Measurements from ENCODE around the gene SIK2.
"Not testable (repeated sequence)": the region's sequence is repeated elsewhere in the genome, so short reads cannot be mapped to it uniquely, and the experiment has no call there.

SIK2 gene

GRCh38 chr11:111771205-111771604, 169.0 kb downstream of the SIK2 start:
- H3K9me3 ChIP-seq (replicated peaks; ENCODE audit: low read length); H3K9ac ChIP-seq (ENCODE audit: low read depth, low read length); H3K4me3 ChIP-seq (ENCODE audit: low read length); H3K36me3 ChIP-seq (ENCODE audit: insufficient read depth, low read length); H3K4me2 ChIP-seq (ENCODE audit: low read length); H3K27me3 ChIP-seq (ENCODE audit: control insufficient read depth, insufficient read depth, low read length): not testable (repeated sequence)
- H3K4me1 ChIP-seq (ENCODE audit: control insufficient read depth, insufficient read depth, low read length), result peaks cover 13% of the 10 kb centered on the region

DNA sequence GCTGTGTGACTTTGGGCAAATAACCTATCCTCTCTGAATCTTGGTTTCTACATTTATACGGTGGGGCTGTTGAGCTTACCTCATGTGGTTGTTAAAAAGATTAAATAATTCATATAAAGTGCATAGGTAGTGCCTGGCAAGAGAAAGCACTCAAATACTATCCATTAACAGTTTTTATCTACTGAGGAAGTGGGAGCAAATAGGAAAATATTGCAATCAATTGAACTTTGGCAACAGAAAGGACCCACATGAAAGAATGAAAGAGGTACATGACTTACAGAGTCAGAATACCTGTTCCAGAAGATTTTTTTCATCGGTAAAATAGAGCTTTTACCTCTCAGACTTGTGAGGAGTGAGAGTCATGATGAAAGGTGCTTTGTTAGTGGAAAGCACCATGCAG, 170.3 kb downstream of the SIK2 start:
- no peaks in the 10 kb centered on the region for H3K27me3 ChIP-seq (ENCODE audit: control insufficient read depth, insufficient read depth, low read length)

DNA sequence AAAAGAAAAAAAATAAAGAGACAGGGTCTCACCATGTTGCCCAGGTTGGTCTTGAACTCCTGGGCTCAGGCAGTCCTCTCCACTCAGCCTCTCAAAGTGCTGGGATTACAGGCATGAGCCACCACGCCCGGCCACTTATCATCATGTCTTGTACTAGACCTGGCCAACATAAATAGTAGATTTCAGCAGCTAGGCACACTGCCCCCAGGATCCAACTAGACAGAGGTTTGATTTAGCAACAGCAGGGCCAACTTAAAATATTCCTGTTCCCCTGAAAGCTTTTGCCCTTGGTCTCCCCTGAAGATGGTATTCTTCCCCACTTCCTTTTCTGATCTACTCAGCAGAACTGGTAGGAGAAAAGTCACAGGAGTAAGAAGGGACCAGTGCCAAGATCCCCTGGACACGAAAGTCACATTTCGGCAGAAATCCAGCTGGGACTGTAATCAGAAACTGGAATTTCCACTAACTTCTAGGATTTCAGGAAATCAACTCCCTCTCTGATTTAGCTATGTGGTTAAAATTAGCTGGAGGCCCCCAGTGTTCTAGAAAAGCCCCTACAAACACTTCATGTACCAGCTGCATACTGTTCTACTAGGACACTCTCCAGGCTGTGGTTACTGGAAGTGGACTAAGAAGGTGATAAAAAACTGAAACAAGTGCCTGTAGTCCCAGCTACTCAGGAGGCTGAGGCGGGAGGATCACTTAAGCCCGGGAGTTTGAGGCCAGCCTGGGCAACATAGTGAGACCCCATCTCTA, 172.9 kb downstream of the SIK2 start:
- no peaks in the 10 kb centered on the region for H3K36me3 ChIP-seq (ENCODE audit: insufficient read depth, low read length)
- no peaks in the 10 kb centered on the region for H3K27me3 ChIP-seq (ENCODE audit: control insufficient read depth, insufficient read depth, low read length)
- no peak overlapping the region for H3K9ac ChIP-seq (ENCODE audit: low read depth, low read length)

More for the DNA sequence above, 170.3 kb downstream of the SIK2 start:
- no peak overlapping the region for H3K9ac ChIP-seq (ENCODE audit: low read depth, low read length)
- H3K9me3 ChIP-seq (replicated peaks; ENCODE audit: low read length), result no peaks in the 10 kb centered on the region
- H3K4me2 ChIP-seq (ENCODE audit: low read length), result no peak overlapping the region
- H3K4me1 ChIP-seq (ENCODE audit: control insufficient read depth, insufficient read depth, low read length), result peaks cover 8% of the 10 kb centered on the region
- H3K36me3 ChIP-seq (ENCODE audit: insufficient read depth, low read length), result no peaks in the 10 kb centered on the region
- H3K4me3 ChIP-seq (ENCODE audit: low read length), result no peak overlapping the region

GRCh38 chr11:111776398-111777093, 174.3 kb downstream of the SIK2 start:
- no peaks in the 10 kb centered on the region for H3K27me3 ChIP-seq (ENCODE audit: control insufficient read depth, insufficient read depth, low read length)

More for the DNA sequence above, 172.9 kb downstream of the SIK2 start:
- Histone ChIP-seq H3K4me2 (ENCODE audit: low read length) (no peak overlapping the region), H3K9me3 (replicated peaks; ENCODE audit: low read length) (no peaks in the 10 kb centered on the region), H3K4me3 (ENCODE audit: low read length) (no peak overlapping the region), H3K4me1 (ENCODE audit: control insufficient read depth, insufficient read depth, low read length) (peaks cover 8% of the 10 kb centered on the region)

GRCh38 chr11:111777094-111778046, 175.1 kb downstream of the SIK2 start:
- Histone ChIP-seq H3K27me3 (ENCODE audit: control insufficient read depth, insufficient read depth, low read length) (no peaks in the 10 kb centered on the region), H3K4me1 (ENCODE audit: control insufficient read depth, insufficient read depth, low read length) (peaks cover 8% of the 10 kb centered on the region), H3K9me3 (replicated peaks; ENCODE audit: low read length) (no peaks in the 10 kb centered on the region), H3K9ac (ENCODE audit: low read depth, low read length) (no peak overlapping the region), H3K4me2 (ENCODE audit: low read length) (no peak overlapping the region), H3K4me3 (ENCODE audit: low read length) (no peak overlapping the region), H3K36me3 (ENCODE audit: insufficient read depth, low read length) (no peaks in the 10 kb centered on the region)

More at GRCh38 chr11:111776398-111777093, 174.3 kb downstream of the SIK2 start:
- H3K4me3 ChIP-seq (ENCODE audit: low read length), result no peak overlapping the region
- H3K36me3 ChIP-seq (ENCODE audit: insufficient read depth, low read length), result no peaks in the 10 kb centered on the region
- H3K9ac ChIP-seq (ENCODE audit: low read depth, low read length), result no peak overlapping the region
- no peaks in the 10 kb centered on the region for H3K9me3 ChIP-seq (replicated peaks; ENCODE audit: low read length)
- H3K4me2 ChIP-seq (ENCODE audit: low read length), result no peak overlapping the region
- H3K4me1 ChIP-seq (ENCODE audit: control insufficient read depth, insufficient read depth, low read length), result peaks cover 8% of the 10 kb centered on the region

- no peaks in the 10 kb centered on the region for H3K9me3 ChIP-seq (replicated peaks; ENCODE audit: low read length)
- no peak overlapping the region for H3K9ac ChIP-seq (ENCODE audit: low read depth, low read length)
- H3K27me3 ChIP-seq (ENCODE audit: control insufficient read depth, insufficient read depth, low read length), result no peaks in the 10 kb centered on the region
- no peaks in the 10 kb centered on the region for H3K36me3 ChIP-seq (ENCODE audit: insufficient read depth, low read length)
- H3K4me3 ChIP-seq (ENCODE audit: low read length), result no peak overlapping the region
- no peak overlapping the region for H3K4me2 ChIP-seq (ENCODE audit: low read length)
- H3K4me1 ChIP-seq (ENCODE audit: control insufficient read depth, insufficient read depth, low read length), result peaks cover 8% of the 10 kb centered on the region
These were observed 175.9 kb downstream of the SIK2 start for GRCh38 chr11:111778047-111778558.

GRCh38 chr11:111779118-111779517, 176.9 kb downstream of the SIK2 start:
- H3K9ac ChIP-seq (ENCODE audit: low read depth, low read length), result no peak overlapping the region
- H3K4me2 ChIP-seq (ENCODE audit: low read length), result no peak overlapping the region
- no peaks in the 10 kb centered on the region for H3K9me3 ChIP-seq (replicated peaks; ENCODE audit: low read length)
- peaks cover 8% of the 10 kb centered on the region for H3K4me1 ChIP-seq (ENCODE audit: control insufficient read depth, insufficient read depth, low read length)
- no peak overlapping the region for H3K4me3 ChIP-seq (ENCODE audit: low read length)
- no peaks in the 10 kb centered on the region for H3K36me3 ChIP-seq (ENCODE audit: insufficient read depth, low read length)
- H3K27me3 ChIP-seq (ENCODE audit: control insufficient read depth, insufficient read depth, low read length), result no peaks in the 10 kb centered on the region
